PC-3 (cell line): ENCODE measurements around the gene HMCN2. TPM values are rescaled to one million over a fixed set of nuclear protein-coding genes. Genes with fewer than 3 reads are reported as not detected.

Source experiments
- ATAC-seq: fragments of 200-7000 bp; cut with Tn5 transposase; 2 replicates; pipeline ENCODE4 v1.9.1; 2020; ENCODE audit warnings: mild to moderate bottlenecking, moderate library complexity
- BruUV-seq: library from RNA; stranded (reverse); fragments of 400-500 nt; replicated peaks from 2 replicates; lab custom pipeline; 2021; lab: Mats Ljungman, UMichigan
- CTCF ChIA-PET: fragments of 300-600 bp; sonication (Branson Sonifier 250); formaldehyde crosslinking; loops from one replicate; lab custom pipeline; 2022; ENCODE audit warnings: antibody characterized with exemption; lab: Charles Lee
- POLR2A ChIA-PET: fragments of 300-600 bp; sonication (Branson Sonifier 250); formaldehyde crosslinking; loops from one replicate; lab custom pipeline; 2022; ENCODE audit warnings: antibody characterized with exemption; ENCODE audit not compliant: unreplicated experiment; lab: Charles Lee
- DNase-seq: peaks from one replicate; pipeline ENCODE4 v3.0.0-alpha.2; 2015
- H2AFZ ChIP-seq: fragments of 300-600 bp; sonication (generic); 2 replicates; pipeline ENCODE4 v1.6.0; 2016; ENCODE audit warnings: antibody characterized with exemption, low read length
- H3F3A ChIP-seq: fragments of 300-600 bp; sonication (generic); one replicate; pipeline ENCODE4 v1.6.0; 2017; ENCODE audit warnings: antibody characterized with exemption, low read length, control low read depth, mild to moderate bottlenecking; ENCODE audit not compliant: unreplicated experiment
- H3K27ac ChIP-seq: fragments of 300-600 bp; sonication (generic); 2 replicates; pipeline ENCODE4 v1.5.1; 2016; ENCODE audit warnings: mild to moderate bottlenecking, low read length
- H3K27me3 ChIP-seq: fragments of 300-600 bp; sonication (generic); 2 replicates; pipeline ENCODE4 v1.6.1; 2016; ENCODE audit warnings: low read length, mixed read lengths
- H3K36me3 ChIP-seq: fragments of 300-600 bp; sonication (generic); 2 replicates; pipeline ENCODE4 v1.6.1; 2016; ENCODE audit warnings: low read depth, mixed run types, low read length, mixed read lengths
- H3K4me1 ChIP-seq: fragments of 300-600 bp; sonication (generic); 2 replicates; pipeline ENCODE4 v1.5.1; 2016; ENCODE audit warnings: low read length; ENCODE audit not compliant: insufficient read depth
- H3K4me2 ChIP-seq: fragments of 300-600 bp; sonication (generic); 2 replicates; pipeline ENCODE4 v1.6.0; 2016; ENCODE audit warnings: low read length
- H3K4me3 ChIP-seq: fragments of 300-600 bp; sonication (generic); 2 replicates; pipeline ENCODE4 v1.5.1; 2016; ENCODE audit warnings: mild to moderate bottlenecking, low read length, mixed read lengths
- H3K79me2 ChIP-seq: fragments of 300-600 bp; sonication (generic); 2 replicates; pipeline ENCODE4 v1.6.1; 2017; ENCODE audit warnings: low read length, mixed read lengths
- H3K9ac ChIP-seq: fragments of 300-600 bp; sonication (generic); 2 replicates; pipeline ENCODE4 v1.6.0; 2016; ENCODE audit warnings: mild to moderate bottlenecking, low read length
- H3K9me2 ChIP-seq: fragments of 300-600 bp; sonication (generic); replicated peaks from 2 replicates; pipeline ENCODE4 v1.6.1; 2016; ENCODE audit warnings: mixed run types, low read length, mixed read lengths
- H3K9me3 ChIP-seq: fragments of 300-600 bp; sonication (generic); 2 replicates; pipeline ENCODE4 v1.6.1; 2016; ENCODE audit warnings: low read length, mixed read lengths
- H4K20me1 ChIP-seq: fragments of 300-600 bp; sonication (generic); 2 replicates; pipeline ENCODE4 v1.6.1; 2016; ENCODE audit warnings: low read length, mixed read lengths
- CTCF ChIP-seq: fragments of 300-600 bp; sonication (generic); conservative IDR thresholded peaks from 2 replicates; pipeline ENCODE4 v1.5.1; 2017; ENCODE audit warnings: antibody characterized with exemption, low read depth, mild to moderate bottlenecking, low read length
- EZH2 ChIP-seq: fragments of 300-600 bp; sonication (generic); IDR thresholded peaks from one replicate; pipeline ENCODE4 v1.6.1; 2017; ENCODE audit warnings: antibody characterized with exemption, mild to moderate bottlenecking, low read length; ENCODE audit not compliant: unreplicated experiment
- EZH2phosphoT487 ChIP-seq: fragments of 300-600 bp; sonication (generic); IDR thresholded peaks from 2 replicates; pipeline ENCODE4 v1.6.1; 2018; ENCODE audit warnings: mild to moderate bottlenecking, antibody characterized with exemption, low read length, borderline replicate concordance
- intact Hi-C: fragments of 100-400 bp; cut with micrococcal nuclease; formaldehyde crosslinking; loops from 2 replicates; pipeline ENCODE4 v1.9.0; 2023
- total RNA-seq: library from RNA; depleted of rRNA; stranded (reverse); fragments of >200 nt; gene quantifications from 2 replicates; pipeline ENCODE4 v1.2.3, GENCODE V29; 2014

HMCN2 gene
- total RNA-seq, 1 experiment from 2014 or later: 0.11 TPM

GRCh38 chr9:130315446-130316226 lies 50.1 kb downstream of the HMCN2 start:
- POLR2A ChIA-PET: no interaction called here
- Histone ChIP-seq H4K20me1 (no peaks in the 10 kb centered on the region), H3K4me1 (no peaks in the 10 kb centered on the region), H3K9ac (no peak overlapping the region), H3K9me3 (no peaks in the 10 kb centered on the region), H3K4me3 (no peak overlapping the region), H3K9me2 (no peaks in the 10 kb centered on the region), H3K79me2 (no peaks in the 10 kb centered on the region), H3K27ac (no peak overlapping the region), H3F3A (no peaks in the 10 kb centered on the region), H3K36me3 (no peaks in the 10 kb centered on the region), H3K4me2 (no peak overlapping the region), H2AFZ (no peak overlapping the region), H3K27me3 (peaks cover 5% of the 10 kb centered on the region)
- no TSS peak for BruUV-seq
- ATAC-seq (no peak), DNase-seq (no peak)
- CTCF ChIA-PET: interaction anchor here (0.8 kb wide), 1 partner anchor 214 kb away, joined by 7 read pairs; no protein-coding TSS in a partner anchor
- TF ChIP-seq EZH2phosphoT487 (no peak), CTCF (no peak), EZH2 (no peak)
- intact Hi-C loops: no loop called here

DNA sequence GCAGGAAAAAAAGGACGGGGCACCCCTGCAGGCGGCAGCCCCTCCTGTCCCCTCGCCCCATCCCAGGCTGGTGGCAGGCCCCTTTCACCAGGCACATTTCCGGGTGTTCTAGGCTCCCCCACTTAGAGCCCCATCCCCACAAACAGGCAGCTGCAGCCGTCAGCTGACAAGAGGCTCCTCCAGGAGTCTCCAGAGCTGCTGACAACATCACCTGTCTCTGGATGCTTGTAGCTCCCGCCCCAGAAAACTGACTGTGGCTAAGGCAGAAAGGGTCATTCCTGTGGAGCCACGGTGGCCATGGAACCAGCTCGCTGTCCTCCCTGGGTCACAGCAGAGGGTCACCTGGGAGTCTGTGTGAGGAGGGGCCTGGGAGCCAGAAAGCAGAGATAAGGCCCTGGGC lies 50.9 kb downstream of the HMCN2 start:
- intact Hi-C loops: no loop called here
- no peak for TF ChIP-seq CTCF
- TF ChIP-seq EZH2: no peak
- no peak for TF ChIP-seq EZH2phosphoT487
- POLR2A ChIA-PET: no interaction called here
- Histone ChIP-seq H3K27me3 (peaks cover 13% of the 10 kb centered on the region), H3K4me2 (no peak overlapping the region), H3K9me3 (no peaks in the 10 kb centered on the region), H3K27ac (no peak overlapping the region), H3K4me3 (no peak overlapping the region), H3K36me3 (no peaks in the 10 kb centered on the region), H4K20me1 (no peaks in the 10 kb centered on the region), H3K9ac (no peak overlapping the region), H3K9me2 (no peaks in the 10 kb centered on the region), H3K79me2 (no peaks in the 10 kb centered on the region), H3K4me1 (no peaks in the 10 kb centered on the region), H3F3A (no peaks in the 10 kb centered on the region), H2AFZ (no peak overlapping the region)
- CTCF ChIA-PET: no interaction called here
- no peak for DNase-seq
- no TSS peak for BruUV-seq
- ATAC-seq: no peak

DNA sequence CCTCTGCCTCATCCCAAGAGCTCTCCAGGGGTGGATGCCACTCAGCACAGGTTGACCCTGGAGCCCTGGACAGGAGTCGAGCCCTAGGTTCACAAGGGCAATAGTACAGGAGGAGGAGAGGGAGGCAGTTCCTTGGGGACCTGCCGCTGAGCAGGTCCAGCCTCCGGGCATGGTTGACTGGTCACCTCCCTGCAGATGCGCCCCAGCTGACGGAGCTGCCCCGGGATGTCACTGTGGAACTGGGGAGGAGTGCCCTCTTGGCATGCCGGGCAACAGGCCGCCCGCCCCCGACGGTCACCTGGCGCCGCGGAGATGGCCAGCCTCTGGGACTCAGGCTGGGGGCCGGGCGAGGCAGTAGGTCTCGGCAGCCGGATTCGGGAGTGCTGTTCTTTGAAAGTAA lies 53.7 kb downstream of the HMCN2 start:
- no peaks in the 10 kb centered on the region for H3K4me1 ChIP-seq
- no peaks in the 10 kb centered on the region for H4K20me1 ChIP-seq
- intact Hi-C loops: no loop called here

More for the DNA sequence above, 53.7 kb downstream of the HMCN2 start:
- Histone ChIP-seq H3K36me3 (no peaks in the 10 kb centered on the region), H3K4me2 (no peak overlapping the region), H3K27ac (no peak overlapping the region), H2AFZ (no peak overlapping the region), H3K9me2 (no peaks in the 10 kb centered on the region), H3K9ac (no peak overlapping the region), H3K79me2 (no peaks in the 10 kb centered on the region), H3K4me3 (no peak overlapping the region), H3K9me3 (no peaks in the 10 kb centered on the region), H3F3A (no peaks in the 10 kb centered on the region), H3K27me3 (peaks cover 32% of the 10 kb centered on the region)
- POLR2A ChIA-PET: no interaction called here
- CTCF ChIA-PET: no interaction called here
- TF ChIP-seq EZH2 (no peak), EZH2phosphoT487 (no peak), CTCF (no peak)
- no peak for DNase-seq
- no peak for ATAC-seq
- no TSS peak for BruUV-seq
